Measurements from ENCODE around the gene KCNQ5.

The KCNQ5 gene

GRCh38 chr6:73152966-73153757 is 531.3 kb downstream of the KCNQ5 start:
- Histone ChIP-seq H3K4me1 (ENCODE audit: control insufficient read depth, insufficient read depth, low read length) (no peaks in the 10 kb centered on the region), H3K4me3 (ENCODE audit: low read length) (no peak overlapping the region), H3K27ac (ENCODE audit: low read length) (no peak overlapping the region), H3K9me3 (ENCODE audit: control insufficient read depth, insufficient read depth, low read length) (no peaks in the 10 kb centered on the region), H3K36me3 (ENCODE audit: control insufficient read depth, insufficient read depth, low read length) (no peaks in the 10 kb centered on the region), H3K27me3 (ENCODE audit: control insufficient read depth, insufficient read depth, low read length) (no peaks in the 10 kb centered on the region)
- no CpG with 5 or more reads among the region's 2 CpGs for WGBS (ENCODE audit: insufficient coverage, insufficient read length)
- no peak for DNase-seq (ENCODE audit: low read depth, low spot score)

DNA sequence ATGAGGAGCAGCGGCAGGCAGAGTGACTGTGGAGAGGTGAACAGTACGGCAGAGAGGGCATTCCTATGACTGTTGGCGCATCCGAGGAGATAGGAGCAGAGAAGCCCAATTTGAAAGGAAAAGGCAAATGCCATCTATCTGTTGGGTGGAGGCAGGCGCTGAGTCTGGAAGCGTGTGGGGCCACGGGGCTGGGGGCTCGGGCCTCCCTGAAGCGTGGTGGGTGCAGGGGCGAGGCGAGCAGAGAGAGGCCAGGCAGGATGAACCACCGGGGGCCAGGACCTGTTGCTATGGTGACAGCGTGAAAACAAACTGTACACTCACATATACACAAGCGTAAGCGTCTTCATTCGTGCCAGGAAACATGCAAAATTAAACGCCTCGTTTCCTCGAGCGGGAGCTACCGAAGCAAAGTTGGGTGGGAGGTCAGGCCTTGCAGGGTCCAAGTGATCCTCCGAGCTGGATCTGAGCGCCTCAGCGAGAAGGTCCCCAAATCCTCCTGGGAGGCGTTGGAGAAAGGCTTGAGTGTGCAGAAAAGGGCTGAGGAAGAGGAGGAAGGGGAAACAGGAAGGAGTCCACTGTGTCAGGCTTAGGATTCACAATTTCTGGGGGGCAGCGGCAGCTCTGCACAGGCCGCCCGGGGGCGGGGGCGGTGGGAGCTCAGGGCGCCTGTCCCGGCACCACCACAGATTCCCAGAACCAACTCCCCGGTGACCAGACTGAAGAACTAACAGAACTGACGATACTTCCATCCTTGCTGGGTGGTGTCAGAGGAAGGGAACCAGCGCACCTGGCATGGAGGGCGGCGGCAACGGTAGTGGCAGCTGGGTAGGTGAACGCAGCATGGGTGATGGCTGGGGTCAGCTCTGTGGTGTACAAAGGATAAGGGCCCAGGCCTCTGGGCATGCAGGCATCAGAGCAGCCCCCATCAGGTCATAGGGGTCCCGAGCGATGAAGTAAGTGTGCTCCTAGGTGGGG is 535.2 kb downstream of the KCNQ5 start:
- no peak overlapping the region for H3K27ac ChIP-seq (ENCODE audit: low read length)
- H3K9me3 ChIP-seq (ENCODE audit: control insufficient read depth, insufficient read depth, low read length) = no peaks in the 10 kb centered on the region
- no peak for DNase-seq (ENCODE audit: low read depth, low spot score)
- no peak overlapping the region for H3K4me3 ChIP-seq (ENCODE audit: low read length)
- H3K4me1 ChIP-seq (ENCODE audit: control insufficient read depth, insufficient read depth, low read length) = no peaks in the 10 kb centered on the region
- no peaks in the 10 kb centered on the region for H3K36me3 ChIP-seq (ENCODE audit: control insufficient read depth, insufficient read depth, low read length)
- H3K27me3 ChIP-seq (ENCODE audit: control insufficient read depth, insufficient read depth, low read length) = no peaks in the 10 kb centered on the region
- WGBS (ENCODE audit: insufficient coverage, insufficient read length) = no CpG with 5 or more reads among the region's 41 CpGs

DNA sequence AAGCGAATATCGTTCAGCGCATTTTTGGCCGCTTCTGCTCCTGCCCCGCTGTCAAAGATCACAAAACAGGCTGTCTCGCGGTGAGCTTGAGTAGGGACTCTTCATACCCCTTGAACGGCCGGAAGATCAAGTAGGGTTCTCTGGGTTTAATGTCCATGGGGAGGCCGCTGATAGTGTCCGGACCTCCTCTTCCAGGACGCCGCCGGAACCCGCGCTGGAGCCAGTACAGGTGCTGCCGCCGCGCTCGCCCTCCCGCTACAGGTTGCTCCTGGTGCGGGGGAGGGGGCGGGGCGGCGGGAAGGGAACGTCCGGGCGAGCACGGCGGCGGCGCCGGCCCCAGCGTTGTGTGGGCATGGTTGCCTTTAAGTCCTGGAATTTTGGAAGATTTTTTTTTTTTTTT is 536.0 kb downstream of the KCNQ5 start:
- Histone ChIP-seq H3K27ac (ENCODE audit: low read length) (no peak overlapping the region), H3K4me1 (ENCODE audit: control insufficient read depth, insufficient read depth, low read length) (no peaks in the 10 kb centered on the region), H3K4me3 (ENCODE audit: low read length) (no peak overlapping the region), H3K27me3 (ENCODE audit: control insufficient read depth, insufficient read depth, low read length) (no peaks in the 10 kb centered on the region), H3K9me3 (ENCODE audit: control insufficient read depth, insufficient read depth, low read length) (no peaks in the 10 kb centered on the region), H3K36me3 (ENCODE audit: control insufficient read depth, insufficient read depth, low read length) (no peaks in the 10 kb centered on the region)
- WGBS (ENCODE audit: insufficient coverage, insufficient read length) = no CpG with 5 or more reads among the region's 34 CpGs
- no peak for DNase-seq (ENCODE audit: low read depth, low spot score)

DNA sequence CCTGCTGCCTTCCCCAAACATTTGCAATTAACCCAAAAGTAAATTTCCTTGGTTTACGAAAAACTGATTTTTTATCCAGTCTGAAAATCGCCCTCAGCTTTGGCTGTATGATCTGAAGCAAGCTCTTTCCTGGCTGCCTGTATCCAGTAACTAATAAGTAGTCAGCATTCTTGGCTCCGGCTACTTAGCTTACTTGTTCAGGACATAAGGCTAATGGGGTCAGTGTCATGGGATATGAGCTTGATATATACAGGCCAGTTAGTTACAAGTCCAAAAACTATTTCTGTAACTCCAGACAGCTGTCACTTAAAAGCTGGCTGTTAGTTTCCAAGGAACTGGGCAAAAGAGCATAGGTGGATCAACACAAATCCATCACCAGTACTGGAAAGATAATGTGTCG is 547.2 kb downstream of the KCNQ5 start:
- Histone ChIP-seq H3K9me3 (ENCODE audit: control insufficient read depth, insufficient read depth, low read length) (no peaks in the 10 kb centered on the region), H3K4me1 (ENCODE audit: control insufficient read depth, insufficient read depth, low read length) (no peaks in the 10 kb centered on the region), H3K27ac (ENCODE audit: low read length) (no peak overlapping the region), H3K4me3 (ENCODE audit: low read length) (no peak overlapping the region), H3K36me3 (ENCODE audit: control insufficient read depth, insufficient read depth, low read length) (no peaks in the 10 kb centered on the region), H3K27me3 (ENCODE audit: control insufficient read depth, insufficient read depth, low read length) (no peaks in the 10 kb centered on the region)
- DNase-seq (ENCODE audit: low read depth, low spot score) = no peak
- WGBS (ENCODE audit: insufficient coverage, insufficient read length) = no CpG with 5 or more reads among the region's 4 CpGs

GRCh38 chr6:73169633-73170032 is 547.8 kb downstream of the KCNQ5 start:
- WGBS (ENCODE audit: insufficient coverage, insufficient read length) = no CpG with 5 or more reads among the region's 5 CpGs
- Histone ChIP-seq H3K4me1 (ENCODE audit: control insufficient read depth, insufficient read depth, low read length) (no peaks in the 10 kb centered on the region), H3K27me3 (ENCODE audit: control insufficient read depth, insufficient read depth, low read length) (no peaks in the 10 kb centered on the region), H3K36me3 (ENCODE audit: control insufficient read depth, insufficient read depth, low read length) (no peaks in the 10 kb centered on the region), H3K9me3 (ENCODE audit: control insufficient read depth, insufficient read depth, low read length) (no peaks in the 10 kb centered on the region), H3K27ac (ENCODE audit: low read length) (no peak overlapping the region), H3K4me3 (ENCODE audit: low read length) (no peak overlapping the region)
- DNase-seq (ENCODE audit: low read depth, low spot score) = no peak

DNA sequence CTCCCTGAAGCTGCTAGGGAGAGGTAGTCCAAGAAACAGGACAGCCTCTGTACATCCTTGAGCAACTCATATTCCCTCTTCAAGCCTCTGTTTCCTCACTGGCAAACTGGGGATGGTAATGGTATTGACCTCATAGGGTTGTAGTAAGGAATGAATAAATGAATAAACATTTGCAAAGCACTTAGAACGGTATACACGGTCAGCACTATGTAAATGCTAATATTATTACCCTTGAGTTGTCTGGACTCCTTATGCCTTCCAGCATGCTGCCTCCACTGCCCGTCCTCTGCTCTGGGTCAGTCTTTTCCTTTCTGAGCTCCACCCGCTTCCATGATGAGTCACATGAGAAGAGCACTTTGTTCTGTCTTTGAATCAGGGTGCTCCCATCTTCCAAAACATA is 552.8 kb downstream of the KCNQ5 start:
- no peaks in the 10 kb centered on the region for H3K36me3 ChIP-seq (ENCODE audit: control insufficient read depth, insufficient read depth, low read length)
- WGBS (ENCODE audit: insufficient coverage, insufficient read length) = no CpG with 5 or more reads among the region's 4 CpGs
- DNase-seq (ENCODE audit: low read depth, low spot score) = no peak
- no peaks in the 10 kb centered on the region for H3K9me3 ChIP-seq (ENCODE audit: control insufficient read depth, insufficient read depth, low read length)
- no peak overlapping the region for H3K27ac ChIP-seq (ENCODE audit: low read length)
- no peak overlapping the region for H3K4me3 ChIP-seq (ENCODE audit: low read length)
- no peaks in the 10 kb centered on the region for H3K27me3 ChIP-seq (ENCODE audit: control insufficient read depth, insufficient read depth, low read length)
- H3K4me1 ChIP-seq (ENCODE audit: control insufficient read depth, insufficient read depth, low read length) = no peaks in the 10 kb centered on the region

DNA sequence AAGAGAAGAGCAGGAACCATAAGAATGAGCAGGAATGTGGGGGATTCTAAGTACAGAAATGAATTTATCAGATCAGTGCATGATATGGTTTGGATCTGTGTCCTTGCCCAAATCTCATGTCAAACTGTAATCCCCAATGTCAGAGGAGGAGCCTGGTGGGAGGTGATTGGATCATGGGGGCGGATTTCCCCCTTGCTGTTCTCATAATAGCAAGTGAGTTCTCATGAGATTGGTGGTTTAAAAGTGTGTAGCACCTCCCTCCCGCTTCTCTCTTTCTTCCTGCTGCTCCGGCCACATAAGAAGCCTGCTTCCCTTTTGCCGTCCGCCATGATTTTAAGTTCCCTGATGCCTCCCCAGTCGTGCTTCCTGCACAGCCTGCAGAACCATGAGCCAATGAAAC is 554.2 kb downstream of the KCNQ5 start:
- Histone ChIP-seq H3K27me3 (ENCODE audit: control insufficient read depth, insufficient read depth, low read length) (no peaks in the 10 kb centered on the region), H3K36me3 (ENCODE audit: control insufficient read depth, insufficient read depth, low read length) (no peaks in the 10 kb centered on the region), H3K9me3 (ENCODE audit: control insufficient read depth, insufficient read depth, low read length) (no peaks in the 10 kb centered on the region), H3K4me3 (ENCODE audit: low read length) (no peak overlapping the region), H3K4me1 (ENCODE audit: control insufficient read depth, insufficient read depth, low read length) (no peaks in the 10 kb centered on the region), H3K27ac (ENCODE audit: low read length) (no peak overlapping the region)
- no peak for DNase-seq (ENCODE audit: low read depth, low spot score)
- no CpG with 5 or more reads among the region's 6 CpGs for WGBS (ENCODE audit: insufficient coverage, insufficient read length)

DNA sequence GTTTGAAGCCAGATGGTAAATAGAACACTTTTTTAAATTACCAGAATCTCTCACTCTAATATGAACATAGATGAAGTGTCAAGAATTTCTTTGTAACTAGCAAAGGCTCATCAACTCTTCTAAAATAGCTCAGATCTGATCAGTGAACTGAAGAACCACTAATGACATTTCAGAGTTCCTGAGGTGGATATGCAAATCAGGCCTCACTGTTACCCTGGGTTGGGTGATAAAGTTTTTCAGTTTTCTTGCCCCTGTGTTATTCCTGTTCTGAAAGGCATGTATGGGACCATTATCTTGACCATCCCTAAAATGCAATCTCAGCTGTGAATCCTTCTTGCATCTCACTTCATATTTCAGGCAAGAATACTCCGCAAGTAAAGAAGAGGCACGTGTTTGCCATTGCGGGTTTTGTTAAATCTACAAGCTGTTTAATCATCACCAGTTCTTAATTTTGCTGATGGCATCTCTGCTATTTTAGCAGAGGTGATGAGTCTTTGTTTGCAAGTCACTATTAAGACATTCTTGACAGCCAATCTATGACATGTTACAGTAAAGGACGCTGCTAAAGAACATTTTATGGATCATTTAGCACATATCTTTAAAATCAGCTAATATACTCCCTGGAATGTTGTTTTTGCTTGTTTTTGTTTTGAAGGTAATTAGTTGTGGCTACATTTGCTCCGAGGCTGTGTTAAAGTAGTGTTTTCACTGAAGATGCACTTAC is 555.5 kb downstream of the KCNQ5 start:
- no peak for DNase-seq (ENCODE audit: low read depth, low spot score)
- Histone ChIP-seq H3K4me3 (ENCODE audit: low read length) (no peak overlapping the region), H3K27ac (ENCODE audit: low read length) (no peak overlapping the region), H3K4me1 (ENCODE audit: control insufficient read depth, insufficient read depth, low read length) (no peaks in the 10 kb centered on the region), H3K9me3 (ENCODE audit: control insufficient read depth, insufficient read depth, low read length) (no peaks in the 10 kb centered on the region), H3K36me3 (ENCODE audit: control insufficient read depth, insufficient read depth, low read length) (no peaks in the 10 kb centered on the region), H3K27me3 (ENCODE audit: control insufficient read depth, insufficient read depth, low read length) (no peaks in the 10 kb centered on the region)
- no CpG with 5 or more reads among the region's 5 CpGs for WGBS (ENCODE audit: insufficient coverage, insufficient read length)

- no peak for DNase-seq (ENCODE audit: low read depth, low spot score)
- Histone ChIP-seq H3K27ac (ENCODE audit: low read length) (no peak overlapping the region), H3K9me3 (ENCODE audit: control insufficient read depth, insufficient read depth, low read length) (no peaks in the 10 kb centered on the region), H3K27me3 (ENCODE audit: control insufficient read depth, insufficient read depth, low read length) (no peaks in the 10 kb centered on the region), H3K36me3 (ENCODE audit: control insufficient read depth, insufficient read depth, low read length) (no peaks in the 10 kb centered on the region), H3K4me3 (ENCODE audit: low read length) (no peak overlapping the region), H3K4me1 (ENCODE audit: control insufficient read depth, insufficient read depth, low read length) (no peaks in the 10 kb centered on the region)
- no CpG with 5 or more reads among the region's 6 CpGs for WGBS (ENCODE audit: insufficient coverage, insufficient read length)
Measured at GRCh38 chr6:73180076-73180738, 558.3 kb downstream of the KCNQ5 start.

Data from iPS DF 6.9 (cell line).